ENCODE data around the gene RTEL1. TPM values are rescaled to one million over a fixed set of nuclear protein-coding genes. Genes with fewer than 3 reads are reported as not detected.

Gene RTEL1
- total and polyA plus RNA-seq, 3 experiments from 2014 or later: 5.7 to 54.5 (median 52.3) TPM

- H3K27ac Mint-ChIP-seq: no peak overlapping the region
- no peaks in the 10 kb centered on the region for H3K27me3 Mint-ChIP-seq
- peaks cover 17 to 25% (median 20%) of the 10 kb centered on the region in 3 donors for H3K4me1 Mint-ChIP-seq
- H3K4me3 Mint-ChIP-seq: no peak overlapping the region
- peaks cover 2 to 63% (median 3%) of the 10 kb centered on the region in 3 donors for H3K36me3 Mint-ChIP-seq
- DNase-seq: no peak
- H3K9me3 Mint-ChIP-seq: no peaks in the 10 kb centered on the region
- H3K27me3 ChIP-seq (ENCODE audit: insufficient read depth, low read length, poor library complexity, severe bottlenecking): no peaks in the 10 kb centered on the region
- ChIA-PET CTCF (interaction anchor here (1.0 to 2.1 kb wide), 3 partner anchors 18 to 90 kb away, joined by 3 to 14 read pairs (median 3); partner anchors contain the start of genes ARFRP1 and ZGPAT), POLR2A (interaction anchor here (1.4 kb wide), 1 partner anchor 9 kb away, joined by 4 read pairs; the partner anchor contains the start of gene GMEB2)
- H3K9me3 ChIP-seq (ENCODE audit: low read length): no peaks in the 10 kb centered on the region
- no peak overlapping the region for H3K27ac ChIP-seq (ENCODE audit: low read depth, low read length)
- peaks cover 16% of the 10 kb centered on the region for H3K36me3 ChIP-seq (ENCODE audit: insufficient read depth, low read length)
- no peak overlapping the region for H3K4me3 ChIP-seq (ENCODE audit: low read length)
- H3K4me1 ChIP-seq (ENCODE audit: insufficient read depth, low read length): peaks cover 5% of the 10 kb centered on the region
Observed at GRCh38 chr20:63617876-63618265, 40.2 kb upstream of the RTEL1 start.

GRCh38 chr20:63618291-63618980 is 39.7 kb upstream of the RTEL1 start:
- Histone ChIP-seq H3K27me3 (ENCODE audit: insufficient read depth, low read length, poor library complexity, severe bottlenecking) (no peaks in the 10 kb centered on the region), H3K9me3 (ENCODE audit: low read length) (no peaks in the 10 kb centered on the region), H3K4me1 (ENCODE audit: insufficient read depth, low read length) (peaks cover 5% of the 10 kb centered on the region), H3K27ac (ENCODE audit: low read depth, low read length) (no peak overlapping the region), H3K4me3 (ENCODE audit: low read length) (no peak overlapping the region), H3K36me3 (ENCODE audit: insufficient read depth, low read length) (peaks cover 16% of the 10 kb centered on the region)
- Mint-ChIP-seq H3K36me3 (peaks cover 2 to 61% (median 3%) of the 10 kb centered on the region in 3 donors), H3K9me3 (no peaks in the 10 kb centered on the region), H3K27me3 (no peaks in the 10 kb centered on the region), H3K27ac (no peak overlapping the region), H3K4me1 (peaks cover 18 to 25% (median 20%) of the 10 kb centered on the region in 3 donors), H3K4me3 (no peak overlapping the region)
- ChIA-PET CTCF (interaction anchor here (1.0 to 2.1 kb wide), 3 partner anchors 23 to 89 kb away, joined by 3 to 14 read pairs (median 5); partner anchors contain the start of genes ARFRP1 and ZGPAT), POLR2A (interaction anchor here (1.4 kb wide), 1 partner anchor 9 kb away, joined by 4 read pairs; the partner anchor contains the start of gene GMEB2)
- DNase-seq: no peak

- no peaks in the 10 kb centered on the region for H3K9me3 Mint-ChIP-seq
- no peak overlapping the region for H3K4me3 Mint-ChIP-seq
- H3K9me3 ChIP-seq (ENCODE audit: low read length): no peaks in the 10 kb centered on the region
- H3K4me1 ChIP-seq (ENCODE audit: insufficient read depth, low read length): peaks cover 5% of the 10 kb centered on the region
- H3K27ac Mint-ChIP-seq: no peak overlapping the region
- H3K27me3 Mint-ChIP-seq: no peaks in the 10 kb centered on the region
- H3K27me3 ChIP-seq (ENCODE audit: insufficient read depth, low read length, poor library complexity, severe bottlenecking): no peaks in the 10 kb centered on the region
- no peak for DNase-seq
- H3K4me1 Mint-ChIP-seq: peaks cover 16 to 21% (median 20%) of the 10 kb centered on the region in 3 donors
- peaks cover 16% of the 10 kb centered on the region for H3K36me3 ChIP-seq (ENCODE audit: insufficient read depth, low read length)
- no peak overlapping the region for H3K4me3 ChIP-seq (ENCODE audit: low read length)
- POLR2A ChIA-PET: interaction anchor here (1.4 kb wide), 1 partner anchor 8 kb away, joined by 4 read pairs; the partner anchor contains the start of gene GMEB2
- CTCF ChIA-PET: interaction anchor here (1.0 kb wide), 1 partner anchor 23 kb away, joined by 5 read pairs; no protein-coding TSS in a partner anchor
- peaks cover 0 to 57% (median 3%) of the 10 kb centered on the region in 3 donors for H3K36me3 Mint-ChIP-seq
- no peak overlapping the region for H3K27ac ChIP-seq (ENCODE audit: low read depth, low read length)
Observed at GRCh38 chr20:63619086-63619485, 39.0 kb upstream of the RTEL1 start.

- Mint-ChIP-seq H3K9me3 (no peaks in the 10 kb centered on the region), H3K4me1 (peaks cover 17 to 23% (median 23%) of the 10 kb centered on the region in 3 donors), H3K4me3 (no peak overlapping the region), H3K36me3 (peaks cover 2 to 54% (median 3%) of the 10 kb centered on the region in 3 donors), H3K27me3 (no peaks in the 10 kb centered on the region), H3K27ac (no peak overlapping the region)
- peaks cover 16% of the 10 kb centered on the region for H3K36me3 ChIP-seq (ENCODE audit: insufficient read depth, low read length)
- ChIA-PET CTCF (no interaction called here), POLR2A (interaction anchor here (1.4 kb wide), 1 partner anchor 8 kb away, joined by 4 read pairs; the partner anchor contains the start of gene GMEB2)
- no peak for DNase-seq
- H3K27me3 ChIP-seq (ENCODE audit: insufficient read depth, low read length, poor library complexity, severe bottlenecking): no peaks in the 10 kb centered on the region
- no peaks in the 10 kb centered on the region for H3K9me3 ChIP-seq (ENCODE audit: low read length)
- no peak overlapping the region for H3K27ac ChIP-seq (ENCODE audit: low read depth, low read length)
- H3K4me1 ChIP-seq (ENCODE audit: insufficient read depth, low read length): peaks cover 5% of the 10 kb centered on the region
- no peak overlapping the region for H3K4me3 ChIP-seq (ENCODE audit: low read length)
Observed at GRCh38 chr20:63619505-63619904, 38.6 kb upstream of the RTEL1 start.

GRCh38 chr20:63620991-63621390 is 37.1 kb upstream of the RTEL1 start:
- Mint-ChIP-seq H3K9me3 (no peaks in the 10 kb centered on the region), H3K4me3 (peak overlapping the region in 2 of 7 donors; percentile 76 to 77)

GRCh38 chr20:63622096-63622495 is 36.0 kb upstream of the RTEL1 start:
- Histone ChIP-seq H3K4me3 (ENCODE audit: low read length) (no peak overlapping the region), H3K27ac (ENCODE audit: low read depth, low read length) (no peak overlapping the region), H3K4me1 (ENCODE audit: insufficient read depth, low read length) (peaks cover 12% of the 10 kb centered on the region), H3K9me3 (ENCODE audit: low read length) (no peaks in the 10 kb centered on the region), H3K27me3 (ENCODE audit: insufficient read depth, low read length, poor library complexity, severe bottlenecking) (no peaks in the 10 kb centered on the region), H3K36me3 (ENCODE audit: insufficient read depth, low read length) (peaks cover 16% of the 10 kb centered on the region)
- peak overlapping the region in 1 of 8 donors; percentile 12 for H3K27ac Mint-ChIP-seq
- DNase-seq: no peak
- H3K4me3 Mint-ChIP-seq: no peak overlapping the region
- peaks cover 23 to 29% (median 25%) of the 10 kb centered on the region in 3 donors for H3K4me1 Mint-ChIP-seq
- peaks cover 2 to 32% (median 3%) of the 10 kb centered on the region in 3 donors for H3K36me3 Mint-ChIP-seq
- ChIA-PET POLR2A (interaction anchor here (0.6 kb wide), 1 partner anchor 31 kb away, joined by 4 read pairs; the partner anchor contains the start of gene STMN3), CTCF (interaction anchor here (6.1 kb wide), 1 partner anchor 20 kb away, joined by 22 read pairs; no protein-coding TSS in a partner anchor)
- H3K9me3 Mint-ChIP-seq: no peaks in the 10 kb centered on the region
- H3K27me3 Mint-ChIP-seq: no peaks in the 10 kb centered on the region

More at GRCh38 chr20:63620991-63621390, 37.1 kb upstream of the RTEL1 start:
- Histone ChIP-seq H3K36me3 (ENCODE audit: insufficient read depth, low read length) (peaks cover 16% of the 10 kb centered on the region), H3K27ac (ENCODE audit: low read depth, low read length) (no peak overlapping the region), H3K9me3 (ENCODE audit: low read length) (no peaks in the 10 kb centered on the region), H3K4me1 (ENCODE audit: insufficient read depth, low read length) (peaks cover 11% of the 10 kb centered on the region), H3K27me3 (ENCODE audit: insufficient read depth, low read length, poor library complexity, severe bottlenecking) (no peaks in the 10 kb centered on the region), H3K4me3 (ENCODE audit: low read length) (no peak overlapping the region)
- H3K27me3 Mint-ChIP-seq: no peaks in the 10 kb centered on the region
- peak overlapping the region in 1 of 8 donors; percentile 28 for H3K27ac Mint-ChIP-seq
- DNase-seq: no peak
- H3K4me1 Mint-ChIP-seq: peaks cover 23 to 29% (median 25%) of the 10 kb centered on the region in 3 donors
- POLR2A ChIA-PET: no interaction called here
- CTCF ChIA-PET: interaction anchor here (0.7 to 6.1 kb wide), 2 partner anchors 21 to 244 kb away, joined by 3 to 22 read pairs; partner anchors contain the start of gene TPD52L2
- H3K36me3 Mint-ChIP-seq: peaks cover 2 to 42% (median 3%) of the 10 kb centered on the region in 3 donors

GRCh38 chr20:63622732-63623131 is 35.4 kb upstream of the RTEL1 start:
- H3K4me3 Mint-ChIP-seq: peak overlapping the region in 1 of 7 donors; percentile 51
- ChIA-PET POLR2A (no interaction called here), CTCF (interaction anchor here (6.1 kb wide), 1 partner anchor 19 kb away, joined by 22 read pairs; no protein-coding TSS in a partner anchor)
- H3K27me3 Mint-ChIP-seq: no peaks in the 10 kb centered on the region
- Histone ChIP-seq H3K4me1 (ENCODE audit: insufficient read depth, low read length) (peaks cover 12% of the 10 kb centered on the region), H3K4me3 (ENCODE audit: low read length) (no peak overlapping the region), H3K27me3 (ENCODE audit: insufficient read depth, low read length, poor library complexity, severe bottlenecking) (no peaks in the 10 kb centered on the region), H3K9me3 (ENCODE audit: low read length) (no peaks in the 10 kb centered on the region), H3K36me3 (ENCODE audit: insufficient read depth, low read length) (peaks cover 15% of the 10 kb centered on the region), H3K27ac (ENCODE audit: low read depth, low read length) (no peak overlapping the region)
- peaks cover 2 to 29% (median 3%) of the 10 kb centered on the region in 3 donors for H3K36me3 Mint-ChIP-seq
- H3K9me3 Mint-ChIP-seq: no peaks in the 10 kb centered on the region
- H3K27ac Mint-ChIP-seq: peak overlapping the region in 3 of 8 donors; percentile 2 to 79 (median 5)
- H3K4me1 Mint-ChIP-seq: peaks cover 23 to 29% (median 25%) of the 10 kb centered on the region in 3 donors
- DNase-seq: no peak

Measured in CD8-positive, alpha-beta memory T cell (primary cell).